ENCODE results near the gene VAV3. TPM values are rescaled to one million over a fixed set of nuclear protein-coding genes. Genes with fewer than 3 reads are reported as not detected.
A peak's percentile ranks its signal among the peaks of the same experiment; 100 is the strongest.

VAV3 gene
- total and polyA plus RNA-seq, 2 donors (not counting 1 experiment from before 2014, with no cell fraction given): not detected

- no peak overlapping the region for H3K27ac ChIP-seq (ENCODE audit: insufficient read depth, low read length)
- no peaks in the 10 kb centered on the region for H3K79me2 ChIP-seq (ENCODE audit: control insufficient read depth, insufficient read depth, low read length)
- no peaks in the 10 kb centered on the region for H3K27me3 ChIP-seq (ENCODE audit: control insufficient read depth, insufficient read depth, low read length)
- H2AFZ ChIP-seq (ENCODE audit: low read length): no peak overlapping the region
- H3K9me3 ChIP-seq (ENCODE audit: control insufficient read depth, insufficient read depth, low read depth, low read length): no peaks in the 10 kb centered on the region
- no peak overlapping the region for H3K4me3 ChIP-seq (replicated peaks in 1 of 4; ENCODE audit: control extremely low read depth in 1 of 4, insufficient read depth in 1 of 4, low read depth in 3 of 4, low read length in 4 of 4)
- DNase-seq (ENCODE audit: low read depth in 2 of 2): peak in 1 of 2 donors; percentile 35
- TF ChIP-seq CTCF (conservative IDR thresholded peaks at IDR 0.05 in 1 of 2, IDR thresholded peaks at IDR 0.05 in 1 of 2; ENCODE audit: low read depth in 1 of 2, low read length in 2 of 2) (no peak), EZH2 (IDR thresholded peaks at IDR 0.05; ENCODE audit: low read length, missing control alignments) (no peak)
- no peak overlapping the region for H3K9ac ChIP-seq (ENCODE audit: insufficient read depth, low read length)
- H4K20me1 ChIP-seq (ENCODE audit: control insufficient read depth, extremely low read depth, insufficient read depth, low read length): no peaks in the 10 kb centered on the region
- no peaks in the 10 kb centered on the region for H3K36me3 ChIP-seq (ENCODE audit: control insufficient read depth, insufficient read depth, low read length)
- no peak overlapping the region for H3K4me2 ChIP-seq (ENCODE audit: extremely low read depth, insufficient read depth, low read length)
- no peaks in the 10 kb centered on the region for H3K4me1 ChIP-seq (ENCODE audit: control insufficient read depth, extremely low read depth, insufficient read depth, low read length)
Measured at GRCh38 chr1:107547363-107548155, 417.4 kb downstream of the VAV3 start.

GRCh38 chr1:107546576-107546975 lies 418.4 kb downstream of the VAV3 start:
- Histone ChIP-seq H3K79me2 (ENCODE audit: control insufficient read depth, insufficient read depth, low read length) (no peaks in the 10 kb centered on the region), H3K27me3 (ENCODE audit: control insufficient read depth, insufficient read depth, low read length) (no peaks in the 10 kb centered on the region)
- no peak for DNase-seq (ENCODE audit: low read depth in 2 of 2)

GRCh38 chr1:107545879-107546278 lies 419.1 kb downstream of the VAV3 start:
- H3K27ac ChIP-seq (ENCODE audit: insufficient read depth, low read length): no peak overlapping the region
- H3K4me3 ChIP-seq (replicated peaks in 1 of 4; ENCODE audit: control extremely low read depth in 1 of 4, insufficient read depth in 1 of 4, low read depth in 3 of 4, low read length in 4 of 4): no peak overlapping the region
- H4K20me1 ChIP-seq (ENCODE audit: control insufficient read depth, extremely low read depth, insufficient read depth, low read length): no peaks in the 10 kb centered on the region
- no peak overlapping the region for H2AFZ ChIP-seq (ENCODE audit: low read length)
- no peaks in the 10 kb centered on the region for H3K27me3 ChIP-seq (ENCODE audit: control insufficient read depth, insufficient read depth, low read length)
- TF ChIP-seq CTCF (conservative IDR thresholded peaks at IDR 0.05 in 1 of 2, IDR thresholded peaks at IDR 0.05 in 1 of 2; ENCODE audit: low read depth in 1 of 2, low read length in 2 of 2) (no peak), EZH2 (IDR thresholded peaks at IDR 0.05; ENCODE audit: low read length, missing control alignments) (no peak)
- no peaks in the 10 kb centered on the region for H3K36me3 ChIP-seq (ENCODE audit: control insufficient read depth, insufficient read depth, low read length)
- DNase-seq (ENCODE audit: low read depth in 2 of 2): no peak
- no peak overlapping the region for H3K9ac ChIP-seq (ENCODE audit: insufficient read depth, low read length)
- no peak overlapping the region for H3K4me2 ChIP-seq (ENCODE audit: extremely low read depth, insufficient read depth, low read length)
- no peaks in the 10 kb centered on the region for H3K4me1 ChIP-seq (ENCODE audit: control insufficient read depth, extremely low read depth, insufficient read depth, low read length)
- H3K79me2 ChIP-seq (ENCODE audit: control insufficient read depth, insufficient read depth, low read length): no peaks in the 10 kb centered on the region
- H3K9me3 ChIP-seq (ENCODE audit: control insufficient read depth, insufficient read depth, low read depth, low read length): no peaks in the 10 kb centered on the region

More at GRCh38 chr1:107546576-107546975, 418.4 kb downstream of the VAV3 start:
- H3K36me3 ChIP-seq (ENCODE audit: control insufficient read depth, insufficient read depth, low read length): no peaks in the 10 kb centered on the region
- no peak overlapping the region for H3K9ac ChIP-seq (ENCODE audit: insufficient read depth, low read length)
- H3K9me3 ChIP-seq (ENCODE audit: control insufficient read depth, insufficient read depth, low read depth, low read length): no peaks in the 10 kb centered on the region
- TF ChIP-seq CTCF (conservative IDR thresholded peaks at IDR 0.05 in 1 of 2, IDR thresholded peaks at IDR 0.05 in 1 of 2; ENCODE audit: low read depth in 1 of 2, low read length in 2 of 2) (no peak), EZH2 (IDR thresholded peaks at IDR 0.05; ENCODE audit: low read length, missing control alignments) (no peak)
- no peak overlapping the region for H2AFZ ChIP-seq (ENCODE audit: low read length)
- H3K4me3 ChIP-seq (replicated peaks in 1 of 4; ENCODE audit: control extremely low read depth in 1 of 4, insufficient read depth in 1 of 4, low read depth in 3 of 4, low read length in 4 of 4): no peak overlapping the region
- H3K4me2 ChIP-seq (ENCODE audit: extremely low read depth, insufficient read depth, low read length): no peak overlapping the region
- no peaks in the 10 kb centered on the region for H4K20me1 ChIP-seq (ENCODE audit: control insufficient read depth, extremely low read depth, insufficient read depth, low read length)
- H3K4me1 ChIP-seq (ENCODE audit: control insufficient read depth, extremely low read depth, insufficient read depth, low read length): no peaks in the 10 kb centered on the region
- no peak overlapping the region for H3K27ac ChIP-seq (ENCODE audit: insufficient read depth, low read length)

Measured in fibroblast of lung (primary cell).